GM08714 (cell line): ENCODE results near the gene SMYD2.
A peak's percentile ranks its signal among the peaks of the same experiment; 100 is the strongest.

Experiments
- H3K4me3 ChIP-seq: fragments of 200-500 bp; sonication (Bioruptor generic); 2 replicates; pipeline ENCODE4 v1.5.1; 2014; ENCODE audit warnings: mild to moderate bottlenecking, low read length, inconsistent platforms
- ZNF274 ChIP-seq: IDR thresholded peaks from 2 replicates; pipeline ENCODE4 v1.6.1; 2012; ENCODE audit warnings: mild to moderate bottlenecking, low read depth, low read length

Gene SMYD2

GRCh38 chr1:214281720-214282629, 1.0 kb downstream of the SMYD2 start:
- no peak for TF ChIP-seq ZNF274
- peak overlapping the region; percentile 75 for H3K4me3 ChIP-seq

GRCh38 chr1:214282630-214283242, 1.8 kb downstream of the SMYD2 start:
- peak overlapping the region; percentile 33; the same call in 1 of the 2 replicates for H3K4me3 ChIP-seq
- no peak for TF ChIP-seq ZNF274

GRCh38 chr1:214285610-214286440, 4.9 kb downstream of the SMYD2 start:
- TF ChIP-seq ZNF274, result no peak
- H3K4me3 ChIP-seq, result no peak overlapping the region

- no peak for TF ChIP-seq ZNF274
- H3K4me3 ChIP-seq, result no peak overlapping the region
These were observed 6.9 kb downstream of the SMYD2 start for GRCh38 chr1:214287884-214288283.

GRCh38 chr1:214289574-214290272, 8.8 kb downstream of the SMYD2 start:
- TF ChIP-seq ZNF274, result no peak
- no peak overlapping the region for H3K4me3 ChIP-seq

GRCh38 chr1:214290424-214291037, 9.6 kb downstream of the SMYD2 start:
- H3K4me3 ChIP-seq, result no peak overlapping the region

GRCh38 chr1:214292322-214292721, 11.4 kb downstream of the SMYD2 start:
- no peak overlapping the region for H3K4me3 ChIP-seq
- TF ChIP-seq ZNF274, result no peak

More at GRCh38 chr1:214290424-214291037, 9.6 kb downstream of the SMYD2 start:
- no peak for TF ChIP-seq ZNF274

- TF ChIP-seq ZNF274, result no peak
- no peak overlapping the region for H3K4me3 ChIP-seq
These were observed 15.0 kb downstream of the SMYD2 start for GRCh38 chr1:214295934-214296333.

GRCh38 chr1:214296860-214297745, 16.1 kb downstream of the SMYD2 start:
- TF ChIP-seq ZNF274, result no peak

GRCh38 chr1:214300149-214300780, 19.3 kb downstream of the SMYD2 start:
- TF ChIP-seq ZNF274, result no peak
- H3K4me3 ChIP-seq, result no peak overlapping the region

More at GRCh38 chr1:214296860-214297745, 16.1 kb downstream of the SMYD2 start:
- H3K4me3 ChIP-seq, result no peak overlapping the region

- TF ChIP-seq ZNF274, result no peak
- no peak overlapping the region for H3K4me3 ChIP-seq
These were observed 20.6 kb downstream of the SMYD2 start for GRCh38 chr1:214301526-214301925.
